CD4-positive, alpha-beta T cell (primary cell): ENCODE results near the gene VPS8. TPM values are rescaled to one million over a fixed set of nuclear protein-coding genes. Genes with fewer than 3 reads are reported as not detected.

ENCODE experiments used
- ATAC-seq: fragments of 200-7000 bp; cut with Tn5 transposase; one replicate; pipeline ENCODE4 v1.10.0; 2022; ENCODE audit warnings: mild to moderate bottlenecking; ENCODE audit not compliant: poor library complexity
- CTCF ChIA-PET: fragments of 350-600 bp; sonication (Branson Sonifier 250); formaldehyde crosslinking; loops from one replicate; lab custom pipeline; 2021; ENCODE audit warnings: antibody characterized with exemption, inconsistent platforms; lab: Charles Lee
- POLR2A ChIA-PET: fragments of 350-600 bp; sonication (Branson Sonifier 250); formaldehyde crosslinking; loops from one replicate; lab custom pipeline; 2021; ENCODE audit warnings: antibody characterized with exemption, inconsistent platforms; lab: Charles Lee
- DNase-seq, 14 experiments: peaks; one replicate each; pipeline ENCODE4 v3.0.0-alpha.2; 2013 to 2020; ENCODE audit warnings: mixed read lengths in 2 of 14
- H3K27ac ChIP-seq, 2 donors: one replicate each; pipeline versions ENCODE4 v1.5.1 to v1.7.0; 2013; ENCODE audit warnings: low read length in 2 of 2, low read depth in 1 of 2, mild to moderate bottlenecking in 1 of 2
- H3K27me3 ChIP-seq, 2 experiments: 1 replicate in 1 of 2; 2 replicates in 1 of 2; pipeline versions ENCODE4 v1.6.1 to v1.7.0; 2013; ENCODE audit warnings: low read length in 2 of 2, control low read depth in 1 of 2, mild to moderate bottlenecking in 1 of 2, moderate library complexity in 1 of 2; ENCODE audit not compliant: insufficient read depth in 2 of 2, control insufficient read depth in 1 of 2
- H3K36me3 ChIP-seq: one replicate; pipeline ENCODE4 v1.6.1; 2013; ENCODE audit warnings: low read length, control low read depth; ENCODE audit not compliant: insufficient read depth
- H3K4me1 ChIP-seq: one replicate; pipeline ENCODE4 v1.6.1; 2013; ENCODE audit warnings: low read length, control low read depth; ENCODE audit not compliant: insufficient read depth
- H3K4me3 ChIP-seq: one replicate; pipeline ENCODE4 v1.5.1; 2013; ENCODE audit warnings: mild to moderate bottlenecking, low read length, moderate library complexity
- H3K9me3 ChIP-seq, 2 experiments: 1 replicate in 1 of 2; 2 replicates in 1 of 2; pipeline versions ENCODE4 v1.6.1 to v1.7.0; 2013; ENCODE audit warnings: low read length in 2 of 2, mild to moderate bottlenecking in 2 of 2, control low read depth in 1 of 2, moderate library complexity in 1 of 2; ENCODE audit not compliant: control insufficient read depth in 1 of 2, insufficient read depth in 1 of 2
- H3K27ac Mint-ChIP-seq: one replicate; pipeline ENCODE4 v1.8.0; 2020; ENCODE audit warnings: mixed read lengths
- H3K27me3 Mint-ChIP-seq: one replicate; pipeline ENCODE4 v1.8.0; 2021; ENCODE audit warnings: mixed read lengths
- H3K36me3 Mint-ChIP-seq: one replicate; pipeline ENCODE4 v1.8.0; 2021; ENCODE audit warnings: low read depth, mixed read lengths
- H3K4me1 Mint-ChIP-seq: one replicate; pipeline ENCODE4 v1.8.0; 2021; ENCODE audit warnings: low read depth, mixed read lengths
- H3K4me3 Mint-ChIP-seq: one replicate; pipeline ENCODE4 v1.8.0; 2020; ENCODE audit warnings: mild to moderate bottlenecking, mixed read lengths
- H3K9me3 Mint-ChIP-seq: one replicate; pipeline ENCODE4 v1.8.0; 2020; ENCODE audit warnings: mixed read lengths
- CTCF ChIP-seq: fragments of 200-600 bp; IDR thresholded peaks from one replicate; pipeline ENCODE4 v1.8.0; 2022; ENCODE audit warnings: antibody characterized with exemption, mild to moderate bottlenecking
- intact Hi-C, 2 experiments: fragments of 100-400 bp; cut with DNase I in 1 of 2; cut with micrococcal nuclease in 1 of 2; formaldehyde crosslinking; loops; one replicate each; pipeline versions ENCODE4 v1.15.1 to v1.9.0; 2023 to 2025; cut with DNase I, micrococcal nuclease
- total RNA-seq, 174 experiments: library from RNA in 2 of 174; stranded (reverse) in 2 of 174; gene quantifications; one replicate each; pipeline ENCODE4 v1.2.3 and lab custom pipeline; 2021 to 2026

Gene VPS8
- total RNA-seq, 2 experiments from 2014 or later = 56.8 to 61.2 TPM

DNA sequence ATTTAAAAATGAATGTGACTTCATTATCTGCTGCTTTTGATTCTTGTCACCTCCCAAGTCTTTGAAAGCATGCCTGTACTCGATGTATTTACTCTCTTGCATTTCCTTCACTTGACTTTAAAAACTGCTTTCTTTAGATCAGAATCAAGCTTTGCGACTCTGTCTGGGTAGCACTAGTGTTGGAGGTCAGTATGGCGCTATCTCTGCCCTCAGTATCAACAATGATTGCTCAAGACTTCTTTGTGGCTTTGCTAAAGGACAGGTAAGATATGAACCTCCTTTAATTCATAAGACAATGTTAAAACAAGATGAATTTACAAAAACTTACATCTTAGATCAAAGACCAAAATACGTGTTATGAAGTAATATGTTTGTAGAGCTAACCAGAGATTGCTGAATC, 37.0 kb downstream of the VPS8 start:
- ChIA-PET CTCF (no interaction called here), POLR2A (no interaction called here)
- Histone ChIP-seq H3K27me3 (no peaks in the 10 kb centered on the region), H3K36me3 (peaks cover 46% of the 10 kb centered on the region), H3K27ac (no peak overlapping the region), H3K4me1 (no peaks in the 10 kb centered on the region), H3K9me3 (no peaks in the 10 kb centered on the region), H3K4me3 (no peak overlapping the region)
- intact Hi-C loops = no loop called here
- Mint-ChIP-seq H3K36me3 (peaks cover 64% of the 10 kb centered on the region), H3K9me3 (no peaks in the 10 kb centered on the region), H3K4me3 (no peak overlapping the region), H3K27me3 (no peaks in the 10 kb centered on the region), H3K27ac (no peak overlapping the region), H3K4me1 (no peaks in the 10 kb centered on the region)
- no peak for DNase-seq
- no peak for TF ChIP-seq CTCF
- no peak for ATAC-seq

DNA sequence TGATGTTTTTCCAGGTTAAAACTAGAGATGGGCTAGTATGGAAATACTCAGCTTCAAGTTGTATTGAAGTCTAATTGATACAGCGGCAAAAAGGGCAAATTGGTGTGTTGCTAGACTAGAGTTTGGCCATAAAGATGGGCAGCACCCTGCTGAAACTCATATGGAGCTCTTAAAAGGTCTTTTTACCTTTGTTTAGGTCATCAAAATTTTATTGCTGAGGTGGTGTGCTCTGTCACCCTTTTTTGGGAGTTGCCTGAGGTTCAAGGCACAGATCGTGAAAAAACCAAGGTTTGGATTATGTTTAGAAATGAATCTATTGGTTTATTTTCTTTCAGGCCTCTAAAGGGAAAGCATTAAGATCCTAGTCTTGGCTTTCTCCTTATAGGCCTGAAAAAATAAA, 38.2 kb downstream of the VPS8 start:
- Mint-ChIP-seq H3K9me3 (no peaks in the 10 kb centered on the region), H3K36me3 (peaks cover 77% of the 10 kb centered on the region), H3K4me1 (no peaks in the 10 kb centered on the region), H3K27ac (no peak overlapping the region), H3K4me3 (no peak overlapping the region), H3K27me3 (no peaks in the 10 kb centered on the region)
- no peak for ATAC-seq
- Histone ChIP-seq H3K9me3 (no peaks in the 10 kb centered on the region), H3K27me3 (no peaks in the 10 kb centered on the region), H3K4me3 (no peak overlapping the region), H3K27ac (no peak overlapping the region), H3K4me1 (no peaks in the 10 kb centered on the region), H3K36me3 (peaks cover 59% of the 10 kb centered on the region)
- TF ChIP-seq CTCF = no peak
- DNase-seq = no peak
- CTCF ChIA-PET = no interaction called here
- intact Hi-C loops = no loop called here
- POLR2A ChIA-PET = no interaction called here

- Mint-ChIP-seq H3K27ac (no peak overlapping the region), H3K9me3 (no peaks in the 10 kb centered on the region), H3K4me3 (no peak overlapping the region), H3K4me1 (no peaks in the 10 kb centered on the region), H3K27me3 (no peaks in the 10 kb centered on the region), H3K36me3 (peaks cover 100% of the 10 kb centered on the region)
- peaks cover 86% of the 10 kb centered on the region for H3K36me3 ChIP-seq
- no peak overlapping the region for H3K27ac ChIP-seq
- ATAC-seq (no peak), DNase-seq (no peak)
- intact Hi-C loops = loop anchor here in 1 of 2 experiments (5.0 kb wide), 1 partner anchor 60 kb away; no protein-coding TSS in a partner anchor
- H3K4me1 ChIP-seq = no peaks in the 10 kb centered on the region
- no peak for TF ChIP-seq CTCF
- ChIA-PET POLR2A (no interaction called here), CTCF (no interaction called here)
- H3K4me3 ChIP-seq = no peak overlapping the region
- no peaks in the 10 kb centered on the region for H3K9me3 ChIP-seq
- H3K27me3 ChIP-seq = no peaks in the 10 kb centered on the region
Measured at GRCh38 chr3:184857099-184857498, 45.1 kb downstream of the VPS8 start.
